Globus pallidus (tissue), 1 donor: ENCODE results near the gene KCNC3.

Source experiments
- DNase-seq: peaks from one replicate; pipeline ENCODE4 v3.0.0-alpha.2; 2015; ENCODE audit warnings: low spot score

The KCNC3 gene

DNA sequence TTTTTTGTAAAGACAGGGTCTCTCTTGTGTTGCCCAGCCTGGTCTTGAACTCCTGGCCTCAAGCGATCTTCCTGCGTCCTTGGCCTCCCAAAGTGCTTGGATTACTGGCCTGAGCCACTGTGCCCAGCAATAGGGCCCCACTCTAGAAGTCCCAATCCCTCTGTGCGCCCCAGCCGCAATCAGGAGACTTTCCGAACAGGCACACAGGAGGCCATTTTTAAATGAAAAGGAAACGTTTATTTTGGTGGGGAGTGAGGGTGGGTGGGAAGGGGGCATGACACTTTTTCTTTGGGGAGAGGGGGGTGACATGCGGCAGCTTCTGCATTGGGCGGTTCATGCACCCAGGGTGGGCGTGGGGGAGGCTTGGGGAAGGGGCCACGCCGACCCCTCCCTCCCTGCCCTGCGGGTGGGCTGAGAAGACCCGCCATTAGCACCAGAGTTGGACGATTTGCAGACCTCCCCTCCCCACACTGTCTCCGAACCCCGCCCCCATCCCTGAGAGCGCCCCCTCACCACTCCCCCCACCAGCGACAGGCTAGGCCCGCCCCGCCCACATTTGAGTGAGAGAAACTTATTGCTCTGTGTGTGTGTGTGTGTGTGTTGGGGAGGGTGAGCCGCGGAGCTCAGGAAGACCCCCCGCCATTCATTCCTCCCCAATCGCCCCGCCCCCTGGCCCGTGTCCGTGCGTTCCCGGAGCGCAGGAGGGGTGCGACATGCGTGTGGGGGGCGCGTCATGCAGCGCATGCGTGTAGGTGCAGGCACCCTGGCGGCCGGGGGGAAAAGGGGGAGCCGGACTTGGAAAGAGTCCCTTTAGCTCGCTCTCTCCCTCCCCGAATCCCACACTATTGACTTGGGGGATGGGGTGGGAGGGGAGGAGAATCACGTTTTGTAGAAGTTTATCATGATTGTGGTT lies 17.2 kb downstream of the KCNC3 start:
- no peak for DNase-seq

DNA sequence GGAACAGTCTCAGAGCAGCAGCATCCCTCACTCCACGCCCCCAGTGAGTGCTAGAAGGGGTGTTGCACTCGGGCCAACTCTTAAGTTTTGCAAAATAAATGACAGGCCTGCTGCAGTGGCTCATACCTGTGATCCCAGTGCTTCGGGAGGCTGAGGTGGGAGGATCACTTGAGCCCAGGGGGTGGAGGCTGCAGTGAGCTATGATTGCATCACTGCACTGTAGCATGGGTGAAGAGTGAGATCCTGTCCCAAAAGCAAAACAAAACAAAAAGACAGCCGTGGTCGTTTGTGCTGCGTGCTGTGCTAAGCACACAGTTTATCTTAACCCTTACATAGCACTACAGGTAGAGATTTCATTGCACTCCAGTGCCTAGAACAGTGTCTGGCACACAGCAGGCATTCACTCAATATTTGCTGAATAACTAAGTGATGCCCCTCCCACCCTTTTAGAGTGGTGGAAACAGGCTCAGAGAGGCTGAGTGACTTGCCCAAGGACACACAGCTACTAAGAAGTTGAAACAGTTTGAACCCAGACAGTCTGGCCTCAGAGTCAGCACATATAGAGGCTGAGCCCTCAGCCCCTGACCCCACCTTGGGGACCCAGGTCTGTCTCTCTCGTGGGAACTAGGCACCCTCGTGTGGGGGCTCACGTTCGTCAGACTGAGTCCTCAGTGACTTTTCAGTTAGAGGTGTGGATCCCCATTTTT lies 18.3 kb downstream of the KCNC3 start:
- DNase-seq, result no peak

GRCh38 chr19:50309396-50310125 lies 19.6 kb downstream of the KCNC3 start:
- no peak for DNase-seq

- DNase-seq, result no peak
Measured at GRCh38 chr19:50308991-50309390, 20.2 kb downstream of the KCNC3 start.

- DNase-seq, result no peak
Measured at GRCh38 chr19:50303558-50303957, 25.6 kb downstream of the KCNC3 start.

GRCh38 chr19:50301607-50301971 lies 27.6 kb downstream of the KCNC3 start:
- no peak for DNase-seq

DNA sequence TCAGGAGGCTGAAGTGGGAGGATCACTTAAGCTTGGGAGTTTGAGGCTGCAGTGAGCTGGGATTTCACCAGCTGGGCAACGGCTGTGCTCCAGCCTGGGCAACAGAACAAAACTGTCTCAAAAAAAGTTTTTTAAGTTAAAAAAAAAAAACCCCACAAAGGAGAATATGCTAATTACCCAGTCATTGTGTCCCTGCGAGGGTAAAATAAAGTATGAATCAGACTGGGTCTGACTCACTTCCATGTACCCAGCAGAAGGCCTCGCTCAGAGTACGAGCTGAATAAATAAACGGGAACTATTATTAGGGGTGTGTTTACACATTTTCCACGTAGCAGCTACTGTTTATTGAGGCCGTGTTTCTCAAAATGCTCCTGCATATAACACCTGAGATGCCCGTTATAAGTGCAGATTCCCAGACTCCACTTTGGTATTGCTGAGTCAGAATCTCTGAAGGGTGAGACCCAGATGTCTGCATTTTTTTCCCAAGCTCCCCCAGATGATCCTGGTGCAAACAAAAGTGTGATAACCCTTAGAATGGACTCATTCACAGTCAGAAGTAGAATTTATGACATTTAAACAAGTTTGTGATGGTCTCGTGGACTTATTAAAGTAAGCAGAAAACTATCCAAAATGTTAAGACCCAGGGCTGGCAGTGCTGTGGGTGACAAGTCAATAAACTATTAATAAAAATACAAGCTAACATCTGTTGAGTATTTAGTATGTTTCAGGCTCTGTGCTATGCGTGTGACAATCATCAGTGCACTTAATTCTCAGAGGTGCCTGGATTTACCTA lies 28.2 kb downstream of the KCNC3 start:
- no peak for DNase-seq

- DNase-seq, result no peak
Measured at GRCh38 chr19:50300051-50300450, 29.1 kb downstream of the KCNC3 start.

DNA sequence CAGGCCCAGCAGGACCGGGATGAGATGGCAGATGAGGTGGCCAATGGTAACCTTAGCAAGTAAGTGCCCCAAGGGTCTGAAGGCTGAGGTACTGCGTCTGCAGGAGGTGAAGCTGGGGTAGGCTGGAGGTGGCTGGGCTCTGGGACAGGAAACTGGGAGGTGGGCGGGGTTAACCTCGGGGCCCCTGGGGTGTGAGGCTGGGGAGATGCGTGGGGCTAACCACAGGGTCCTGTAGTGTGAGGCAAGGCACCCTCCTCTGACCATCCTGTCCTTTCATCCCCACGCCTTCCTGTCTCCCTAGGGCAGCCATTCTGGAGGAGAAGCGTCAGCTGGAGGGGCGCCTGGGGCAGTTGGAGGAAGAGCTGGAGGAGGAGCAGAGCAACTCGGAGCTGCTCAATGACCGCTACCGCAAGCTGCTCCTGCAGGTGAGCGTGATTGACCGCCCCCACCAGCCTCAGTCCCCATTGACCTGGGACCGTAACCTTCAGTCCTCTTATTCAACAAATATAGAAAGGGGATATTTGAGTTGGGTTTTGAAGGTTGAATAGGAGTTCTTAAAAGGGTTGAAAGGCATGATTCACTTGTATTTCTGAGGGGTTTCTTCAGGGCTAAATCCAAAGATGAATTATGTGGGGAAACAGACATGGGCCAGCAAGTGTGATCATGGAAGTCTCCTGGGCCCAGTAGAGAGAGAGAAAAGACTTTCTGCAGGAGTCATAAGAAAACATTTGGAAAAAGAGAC lies 35.7 kb downstream of the KCNC3 start:
- DNase-seq, result no peak

DNA sequence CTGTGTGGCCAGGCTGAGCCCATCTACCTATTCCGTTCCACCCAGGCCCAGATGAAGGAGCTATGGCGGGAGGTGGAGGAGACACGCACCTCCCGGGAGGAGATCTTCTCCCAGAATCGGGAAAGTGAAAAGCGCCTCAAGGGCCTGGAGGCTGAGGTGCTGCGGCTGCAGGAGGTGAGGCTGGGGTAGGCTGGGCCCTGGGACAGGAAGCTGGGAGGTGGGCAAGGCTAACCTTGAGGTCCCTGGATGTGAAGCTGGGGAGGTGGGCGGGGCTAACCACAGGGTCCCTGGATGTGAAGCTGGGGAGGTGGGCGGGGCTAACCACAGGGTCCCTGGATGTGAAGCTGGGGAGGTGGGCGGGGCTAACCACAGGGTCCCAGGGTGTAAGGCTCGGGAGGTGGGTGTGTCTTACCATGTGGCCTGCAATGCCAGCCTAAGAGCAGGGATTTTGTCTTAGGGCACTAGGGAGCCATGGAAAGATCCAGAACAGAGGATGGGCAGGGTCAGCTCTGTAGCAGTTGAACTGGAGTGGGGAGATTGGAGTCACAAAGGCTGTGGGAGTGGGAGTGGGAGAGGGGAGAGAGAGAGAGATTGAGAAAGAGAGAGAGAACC lies 36.9 kb downstream of the KCNC3 start:
- no peak for DNase-seq

GRCh38 chr19:50290775-50291174 lies 38.4 kb downstream of the KCNC3 start:
- no peak for DNase-seq

GRCh38 chr19:50290011-50290410 lies 39.2 kb downstream of the KCNC3 start:
- DNase-seq, result no peak

DNA sequence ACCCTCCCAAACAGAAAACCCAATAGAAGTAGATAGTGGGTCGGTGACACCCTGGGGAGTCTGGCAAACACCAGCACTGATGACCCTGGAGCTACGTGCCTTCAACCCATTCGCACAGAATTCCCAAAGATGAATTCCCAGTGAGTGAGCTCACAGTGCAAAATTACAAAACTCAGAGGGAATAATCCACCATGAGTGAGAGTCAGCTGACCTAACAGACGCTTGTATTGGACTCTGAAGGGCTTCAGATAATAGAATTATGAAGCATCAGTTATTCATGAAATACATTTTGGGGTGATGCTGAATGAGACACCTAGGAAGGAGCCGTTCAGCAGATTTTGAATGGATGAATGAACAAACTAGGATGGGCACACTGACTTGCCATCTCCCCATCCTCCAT lies 40.2 kb downstream of the KCNC3 start:
- DNase-seq, result no peak

DNA sequence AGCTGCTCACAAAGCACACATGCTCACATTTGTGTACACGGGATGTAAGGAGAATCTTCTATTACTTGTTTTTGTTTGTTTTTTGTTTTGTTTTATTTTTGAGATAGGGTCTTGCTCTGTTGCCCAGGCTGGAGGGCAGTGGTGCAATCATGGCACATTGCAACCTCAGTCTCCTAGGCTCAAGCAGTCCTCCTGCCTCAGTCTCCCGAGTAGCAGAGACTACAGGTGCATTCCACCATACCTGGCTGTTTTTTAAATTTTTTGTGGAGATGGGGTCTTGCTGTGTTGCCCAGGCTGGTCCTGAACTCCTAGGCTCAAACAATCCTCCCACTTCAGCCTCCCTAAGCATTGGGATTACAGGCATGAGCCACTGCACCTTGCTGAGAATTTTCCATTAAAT lies 41.8 kb downstream of the KCNC3 start:
- DNase-seq, result no peak

DNA sequence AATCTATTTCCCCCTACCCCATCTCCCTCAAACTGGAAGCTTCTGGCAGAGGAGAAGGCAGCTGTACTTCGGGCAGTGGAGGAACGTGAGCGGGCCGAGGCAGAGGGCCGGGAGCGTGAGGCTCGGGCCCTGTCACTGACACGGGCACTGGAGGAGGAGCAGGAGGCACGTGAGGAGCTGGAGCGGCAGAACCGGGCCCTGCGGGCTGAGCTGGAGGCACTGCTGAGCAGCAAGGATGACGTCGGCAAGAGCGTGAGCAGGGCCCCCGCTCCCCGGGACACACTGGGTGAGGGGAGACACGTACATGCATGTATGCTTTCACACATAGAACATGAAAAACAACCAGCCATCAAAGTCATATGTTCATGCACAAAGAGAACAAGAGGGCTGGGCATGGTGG lies 42.7 kb downstream of the KCNC3 start:
- no peak for DNase-seq

DNA sequence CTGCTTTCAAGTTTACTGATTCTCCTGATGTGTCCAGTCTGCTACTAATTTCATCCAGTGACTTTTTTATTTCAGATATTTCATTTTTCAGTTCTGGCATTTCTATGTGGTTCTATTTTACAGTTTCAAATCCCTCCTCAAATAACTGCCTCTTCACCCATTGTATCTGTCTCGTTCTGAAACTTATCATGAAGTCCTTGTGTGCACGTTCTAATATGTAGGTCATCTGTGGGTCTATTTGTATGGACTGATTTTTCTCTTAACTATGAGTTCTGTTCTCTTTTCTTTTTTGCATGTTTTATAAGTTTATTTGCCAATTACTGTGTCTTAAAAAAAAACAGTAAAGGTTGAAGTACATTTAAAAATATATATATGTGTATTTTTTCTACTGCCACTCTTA lies 43.3 kb downstream of the KCNC3 start:
- DNase-seq, result no peak

GRCh38 chr19:50281491-50281890 lies 47.7 kb downstream of the KCNC3 start:
- DNase-seq, result no peak

DNA sequence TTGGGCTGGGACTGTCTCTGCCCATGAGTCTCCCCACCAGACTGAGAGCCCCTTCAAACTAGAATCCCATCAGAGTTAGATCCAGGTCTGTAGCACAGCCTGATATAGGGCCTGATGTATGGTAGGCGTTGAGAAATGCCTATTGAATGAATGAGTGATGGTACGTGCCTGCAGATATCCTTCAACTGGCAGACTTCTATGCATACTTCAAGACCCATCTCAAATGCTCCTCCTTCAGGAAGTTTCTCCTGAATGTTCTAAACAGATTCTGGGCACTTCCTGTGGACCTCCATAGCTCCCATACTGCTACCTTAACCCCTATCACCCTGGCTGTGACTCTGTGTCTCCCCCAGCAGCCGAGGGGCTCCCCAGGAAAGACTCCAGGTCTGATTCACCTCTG lies 48.2 kb downstream of the KCNC3 start:
- DNase-seq, result no peak

DNA sequence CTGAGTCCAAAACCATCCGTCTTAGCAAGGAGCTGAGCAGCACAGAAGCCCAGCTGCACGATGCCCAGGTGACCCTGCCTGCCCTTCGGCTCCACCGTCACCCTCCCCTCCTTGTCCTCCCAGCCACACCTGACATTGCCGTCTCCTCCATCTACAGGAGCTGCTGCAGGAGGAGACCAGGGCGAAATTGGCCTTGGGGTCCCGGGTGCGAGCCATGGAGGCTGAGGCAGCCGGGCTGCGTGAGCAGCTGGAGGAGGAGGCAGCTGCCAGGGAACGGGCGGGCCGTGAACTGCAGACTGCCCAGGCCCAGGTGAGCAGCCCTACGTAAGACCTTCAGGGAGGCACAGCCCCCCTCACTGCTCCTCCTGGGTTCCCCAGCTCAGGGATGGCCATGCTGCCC lies 49.1 kb downstream of the KCNC3 start:
- no peak for DNase-seq

DNA sequence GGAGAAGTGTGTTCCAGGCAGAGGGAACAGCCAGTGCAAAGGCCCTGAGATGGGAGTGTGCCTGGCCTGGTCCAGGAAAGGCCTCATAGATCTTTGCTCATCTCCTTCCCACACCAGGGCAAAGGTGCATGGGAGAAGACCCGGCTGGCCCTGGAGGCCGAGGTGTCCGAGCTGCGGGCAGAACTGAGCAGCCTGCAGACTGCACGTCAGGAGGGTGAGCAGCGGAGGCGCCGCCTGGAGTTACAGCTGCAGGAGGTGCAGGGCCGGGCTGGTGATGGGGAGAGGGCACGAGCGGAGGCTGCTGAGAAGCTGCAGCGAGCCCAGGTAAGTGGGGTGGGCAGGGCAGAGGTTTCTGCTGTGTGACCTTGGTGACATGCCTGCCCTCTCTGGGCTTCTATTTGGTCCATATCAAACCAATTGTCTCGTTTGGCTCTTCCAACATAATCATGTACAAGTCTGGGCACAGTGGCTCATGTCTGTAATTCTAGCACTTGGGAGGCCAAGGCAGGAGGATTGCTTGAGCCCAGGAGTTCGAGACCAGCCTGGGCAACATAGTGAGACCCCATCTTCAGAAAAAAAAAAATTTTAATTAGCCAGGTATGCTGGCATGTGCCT lies 51.1 kb downstream of the KCNC3 start:
- DNase-seq, result no peak
